HG02642 (cell line): ENCODE results near the gene APBA1.
"Not testable (repeated sequence)": the region's sequence is repeated elsewhere in the genome, so short reads cannot be mapped to it uniquely, and the experiment has no call there.

ENCODE experiments used
- ATAC-seq: cut with Tn5 transposase; IDR thresholded peaks from one replicate; pipeline ENCODE4 v1.9.1; 2021; ENCODE audit warnings: mild to moderate bottlenecking; ENCODE audit not compliant: unreplicated experiment, poor library complexity

Gene APBA1

DNA sequence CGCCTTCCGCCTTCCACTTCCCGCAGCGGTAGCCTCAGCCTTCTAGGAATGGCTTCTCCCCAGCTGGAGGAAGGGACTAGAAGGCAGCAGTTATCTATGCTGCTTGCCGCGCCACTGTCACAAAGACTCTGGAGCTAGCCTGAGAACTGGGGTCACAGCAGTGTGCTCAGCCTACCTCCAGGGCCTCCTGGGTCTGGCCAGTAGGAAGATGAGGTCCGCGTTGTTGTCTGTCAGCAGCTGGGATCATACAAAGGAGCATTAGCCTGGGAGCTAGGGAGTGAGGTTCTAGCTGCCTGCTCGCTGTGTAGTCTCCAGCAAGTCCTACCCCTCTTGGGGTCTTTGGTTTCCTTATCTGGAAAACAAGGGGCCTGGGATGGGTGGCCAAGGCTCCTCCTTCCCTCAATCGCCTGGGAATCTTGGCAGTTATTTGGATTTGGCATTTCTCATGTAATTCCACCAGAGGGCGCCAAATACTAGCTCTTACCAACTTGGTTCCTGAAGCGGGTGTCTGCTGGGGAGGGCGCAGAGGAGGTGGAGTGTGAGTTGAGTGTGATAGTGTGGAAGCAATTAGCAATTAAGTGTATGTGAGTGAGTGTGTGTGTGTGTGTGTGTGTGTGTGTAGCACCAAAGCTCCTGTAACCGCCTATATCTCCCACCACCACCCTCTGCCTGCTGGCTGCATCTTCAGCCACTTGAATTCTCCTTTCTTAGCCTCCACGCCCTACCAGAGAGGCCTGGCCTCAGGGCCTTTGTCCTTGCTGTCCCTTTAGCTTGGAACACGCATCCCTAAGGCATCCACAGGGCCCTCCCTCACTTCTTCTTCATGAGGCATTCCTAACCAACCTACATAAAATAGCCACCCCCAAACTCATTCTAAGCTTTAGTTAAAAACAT lies 250.0 kb downstream of the APBA1 start:
- ATAC-seq = no peak

DNA sequence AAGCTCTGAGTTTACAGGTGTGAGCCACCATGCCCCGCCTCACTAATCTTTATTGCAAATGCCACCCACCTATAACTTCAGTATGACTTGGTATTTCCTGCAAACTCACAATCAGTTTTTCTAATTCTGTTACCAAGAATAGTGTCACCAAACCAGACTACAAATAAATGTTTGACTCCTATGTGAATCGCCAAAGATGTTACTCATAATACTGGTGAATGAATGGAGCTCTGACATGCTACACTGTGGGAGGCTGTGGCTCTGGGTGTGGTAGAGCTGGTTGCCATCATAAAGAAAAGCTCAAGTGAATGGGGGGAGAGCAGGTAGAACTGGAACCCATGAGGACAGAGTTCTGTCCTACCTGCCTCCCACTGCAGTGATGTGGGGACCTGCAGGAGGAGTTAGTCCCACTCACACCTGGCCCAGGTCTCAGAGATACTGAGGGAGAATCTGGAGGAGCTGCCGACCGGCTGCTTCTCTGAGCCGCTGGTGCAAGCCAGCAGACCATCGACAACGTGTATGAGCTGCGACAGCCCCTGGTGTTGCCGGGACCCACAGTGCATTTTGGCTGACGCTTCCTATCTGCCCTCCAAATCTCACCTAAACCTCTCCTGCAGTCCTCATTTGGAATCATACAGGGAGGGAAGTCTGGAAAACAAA lies 251.4 kb downstream of the APBA1 start:
- no peak for ATAC-seq

DNA sequence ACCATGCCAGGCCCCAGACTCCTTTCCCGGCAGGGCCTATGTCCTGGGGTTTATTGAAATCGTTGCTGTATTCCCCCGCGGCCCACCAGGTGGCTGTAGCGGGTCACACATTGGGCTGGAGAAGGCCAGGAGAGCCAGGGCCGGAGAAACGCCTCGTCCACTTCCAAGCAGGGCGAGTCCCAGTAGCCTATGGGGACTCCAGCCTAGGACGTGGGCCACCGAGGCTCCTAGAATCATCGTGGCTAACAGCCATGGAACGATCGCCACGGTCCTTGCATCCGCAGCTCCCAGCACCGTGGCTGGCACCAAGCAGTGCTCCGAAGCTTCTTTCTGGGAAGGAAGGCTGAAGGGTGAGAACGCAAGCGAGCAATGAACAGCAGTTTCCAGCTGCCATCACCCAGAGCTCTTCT lies 259.4 kb downstream of the APBA1 start:
- no peak for ATAC-seq

DNA sequence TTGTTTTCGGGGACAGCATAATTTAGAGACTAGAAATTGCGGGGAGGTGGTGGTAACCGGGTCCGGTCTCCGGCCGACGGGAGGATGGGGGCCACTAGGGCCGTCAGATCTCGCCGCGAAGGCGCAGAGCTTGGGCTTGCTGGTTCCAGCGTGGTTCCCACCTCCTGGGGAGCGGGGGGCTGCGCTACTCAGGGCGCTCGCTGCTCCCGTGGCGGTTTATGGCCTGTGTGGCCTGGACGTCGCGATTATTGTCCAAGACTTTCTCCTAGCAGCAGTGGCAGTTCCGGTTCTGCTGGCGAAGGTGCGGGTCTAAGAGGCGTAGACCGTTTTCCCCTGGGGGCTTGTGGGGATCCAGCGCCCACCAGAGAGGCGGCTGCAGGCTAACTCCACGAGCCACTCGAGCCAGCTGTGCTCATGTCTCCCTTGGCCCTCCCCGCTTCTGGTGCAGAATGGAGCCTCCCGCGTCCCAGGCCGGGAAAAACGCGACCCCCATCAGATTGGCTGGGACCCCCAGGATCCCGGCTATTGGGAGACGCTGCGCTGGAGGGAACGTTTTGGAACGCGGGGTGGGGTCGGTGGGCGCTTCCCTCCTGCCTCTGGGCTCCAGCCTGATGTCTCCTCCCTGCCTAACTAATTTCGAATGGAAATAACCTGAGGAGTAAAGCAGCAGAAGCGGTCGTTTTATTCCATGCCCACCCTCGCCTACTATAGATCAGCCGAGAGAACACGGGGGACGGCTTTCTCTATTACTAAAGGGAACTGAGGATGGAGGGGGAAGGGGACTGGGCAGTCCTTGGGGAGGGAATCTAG lies 260.0 kb downstream of the APBA1 start:
- ATAC-seq = no peak

DNA sequence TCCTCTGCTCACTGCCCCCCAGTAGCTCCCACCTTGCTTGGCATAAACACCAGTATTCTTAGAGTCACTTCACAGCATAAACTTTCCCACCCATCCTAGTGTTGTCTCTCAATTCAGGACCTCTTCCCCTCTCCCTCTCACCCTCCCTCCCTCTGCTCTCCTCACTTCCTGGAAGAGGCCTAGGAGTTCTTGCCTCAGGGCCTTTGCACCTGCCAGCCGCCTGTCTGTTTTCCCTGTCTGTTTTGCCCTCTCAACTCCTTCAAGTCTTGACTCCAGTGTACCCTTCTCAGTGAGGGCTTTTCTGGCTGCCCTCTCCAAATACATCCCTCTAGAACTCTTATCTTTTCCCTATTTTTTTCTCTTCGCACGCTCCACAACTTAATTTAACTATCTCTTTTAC lies 260.9 kb downstream of the APBA1 start:
- no peak for ATAC-seq

DNA sequence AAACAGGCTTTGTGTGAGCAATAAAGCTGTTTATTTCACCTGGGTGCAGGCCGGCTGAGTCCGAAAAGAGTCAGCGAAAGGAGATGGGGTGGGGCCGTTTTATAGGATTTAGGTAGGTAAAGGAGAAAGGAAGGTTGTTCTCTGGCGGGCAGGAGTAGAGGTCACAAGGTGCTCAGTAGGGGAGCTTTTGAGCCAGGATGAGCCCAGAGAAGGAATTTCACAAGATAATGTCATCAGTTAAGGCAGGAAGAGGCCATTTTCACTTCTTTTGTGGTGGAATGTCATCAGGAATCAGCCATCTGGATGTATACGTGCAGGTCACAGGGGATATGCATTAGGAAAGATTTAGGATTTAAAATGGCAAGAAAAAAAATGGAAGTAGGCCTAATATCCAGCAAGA lies 262.2 kb downstream of the APBA1 start:
- ATAC-seq = not testable (repeated sequence)

DNA sequence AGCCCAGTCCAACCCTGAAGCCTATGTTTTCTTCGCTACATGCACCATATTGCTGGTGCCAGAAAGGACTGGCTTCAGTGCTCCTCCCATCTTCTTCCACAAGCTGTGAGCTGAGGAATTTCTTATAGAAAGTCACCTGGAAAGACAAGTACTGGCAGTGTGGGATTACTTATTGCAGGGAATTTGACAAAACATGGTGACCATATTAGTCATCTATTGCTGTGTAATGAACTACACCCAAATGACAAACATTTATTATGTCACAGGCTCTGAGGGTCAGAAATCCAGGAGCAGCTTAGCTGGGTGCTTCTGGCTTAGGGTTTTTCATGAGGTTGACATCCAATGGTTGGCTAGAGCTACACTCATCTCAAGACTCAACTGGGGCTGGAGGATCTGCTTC lies 271.7 kb downstream of the APBA1 start:
- ATAC-seq = no peak

DNA sequence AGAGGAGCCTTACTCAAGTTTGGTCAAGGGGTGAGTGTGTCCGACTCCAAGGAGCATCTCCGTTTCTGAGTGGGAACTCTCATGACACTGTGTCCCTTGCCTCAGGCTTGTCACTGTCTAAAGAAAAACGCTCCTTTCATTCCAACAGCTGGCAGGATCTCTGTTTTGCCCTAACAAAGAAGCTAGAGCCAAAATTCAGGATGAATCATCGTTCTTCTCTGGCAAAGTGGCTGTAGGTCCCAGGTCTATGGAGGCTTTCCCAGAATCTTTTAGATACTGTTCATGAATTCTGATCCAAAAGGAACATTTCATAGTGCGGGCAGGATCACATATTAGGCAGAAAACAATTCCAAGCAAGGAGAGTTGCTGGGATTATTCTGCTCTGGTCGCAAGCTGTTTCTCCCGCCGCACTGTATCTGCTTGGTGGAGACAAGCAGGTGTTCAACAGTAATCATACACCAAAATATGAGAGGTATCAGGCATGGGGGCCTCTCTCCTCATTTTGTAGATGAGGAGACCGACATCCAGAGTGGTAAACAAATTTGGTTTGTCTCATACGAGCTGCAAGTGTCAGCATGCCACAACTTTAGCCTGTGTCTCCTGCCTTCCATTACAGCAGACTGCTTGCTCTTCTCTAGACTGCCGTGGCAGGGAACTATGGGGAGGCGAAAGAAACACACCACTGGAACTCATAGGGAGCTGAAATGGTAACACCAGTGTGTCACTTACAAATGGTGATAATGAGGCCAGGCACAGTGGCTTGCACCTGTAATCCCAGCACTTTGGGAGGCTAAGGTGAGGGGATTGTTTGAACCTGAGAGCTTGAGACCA lies 274.6 kb downstream of the APBA1 start:
- ATAC-seq = no peak

DNA sequence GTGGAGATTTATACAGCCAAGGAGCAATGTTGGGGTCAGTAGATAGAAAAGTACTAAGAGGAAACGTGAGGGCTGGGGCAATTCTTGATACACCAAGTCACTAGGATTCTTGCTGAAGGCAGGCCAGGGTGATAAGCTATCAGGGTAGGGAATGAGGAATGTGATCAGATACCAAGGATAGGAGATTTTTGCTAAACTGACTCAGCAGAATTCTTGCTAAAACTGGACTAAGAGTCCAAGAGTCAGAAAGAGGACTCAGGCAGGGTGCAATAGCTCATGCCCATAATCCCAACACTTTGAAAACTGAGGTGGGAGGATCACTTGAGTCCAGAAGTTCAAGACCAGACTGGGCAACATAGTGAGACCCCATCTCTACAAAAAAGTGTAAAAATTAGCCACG lies 275.4 kb downstream of the APBA1 start:
- no peak for ATAC-seq

DNA sequence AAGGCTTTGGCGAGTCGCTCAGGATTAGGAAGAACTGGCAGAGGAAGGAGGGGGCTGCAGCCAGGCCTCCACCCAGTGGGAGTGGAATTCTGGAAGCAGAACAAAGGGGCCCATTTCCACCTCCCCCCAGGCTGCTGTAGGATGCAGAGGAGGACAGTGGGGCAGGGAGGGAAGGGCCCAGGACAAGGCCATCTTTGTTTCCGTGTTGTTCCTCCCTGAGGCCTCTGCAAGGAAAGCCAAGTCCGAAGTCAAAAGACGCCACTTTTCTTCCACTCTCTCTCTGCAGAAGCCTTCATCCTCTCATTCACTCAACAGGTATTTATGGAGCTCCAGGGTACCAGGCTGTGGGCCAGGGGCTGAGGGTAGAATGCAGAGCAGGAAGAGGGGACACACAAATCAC lies 276.5 kb downstream of the APBA1 start:
- no peak for ATAC-seq

DNA sequence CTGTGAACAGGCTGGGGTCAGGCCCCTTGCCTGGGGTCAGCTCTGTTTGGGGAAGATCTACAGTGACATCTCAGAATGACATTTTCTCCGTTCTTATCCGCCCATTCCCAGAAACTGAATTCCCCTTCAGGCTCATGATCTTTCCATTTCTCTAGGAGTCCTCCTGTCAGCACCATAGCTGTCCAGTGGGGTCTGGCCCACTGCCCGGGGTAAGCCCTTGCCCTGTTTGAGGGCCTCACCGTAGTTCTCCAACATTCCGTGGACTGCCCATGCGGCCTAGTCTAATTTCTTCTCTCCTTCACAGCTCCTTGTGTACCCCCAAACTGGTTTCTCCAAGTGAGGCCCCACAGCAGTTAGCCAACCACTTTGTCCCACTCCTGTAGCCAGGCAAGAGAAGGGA lies 278.7 kb downstream of the APBA1 start:
- ATAC-seq = no peak

DNA sequence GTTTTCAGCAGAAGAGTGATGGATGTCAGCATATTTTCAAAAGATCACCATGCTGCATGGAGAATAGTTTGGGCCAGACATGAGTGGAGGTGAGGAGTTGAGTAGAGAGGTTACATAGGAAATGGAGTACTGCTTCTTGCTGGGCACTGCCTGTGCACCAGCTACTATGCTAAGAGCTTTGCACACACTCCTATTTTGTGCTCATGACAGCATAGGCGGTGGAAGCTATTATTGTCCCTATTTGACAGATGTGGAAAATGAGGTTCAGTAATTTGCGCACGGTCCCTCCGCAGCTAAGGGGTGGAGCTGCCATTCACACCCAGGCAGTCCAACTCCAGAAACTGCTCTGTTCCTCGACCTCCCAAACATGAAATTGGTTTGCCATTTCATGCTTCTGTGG lies 279.3 kb downstream of the APBA1 start:
- no peak for ATAC-seq

DNA sequence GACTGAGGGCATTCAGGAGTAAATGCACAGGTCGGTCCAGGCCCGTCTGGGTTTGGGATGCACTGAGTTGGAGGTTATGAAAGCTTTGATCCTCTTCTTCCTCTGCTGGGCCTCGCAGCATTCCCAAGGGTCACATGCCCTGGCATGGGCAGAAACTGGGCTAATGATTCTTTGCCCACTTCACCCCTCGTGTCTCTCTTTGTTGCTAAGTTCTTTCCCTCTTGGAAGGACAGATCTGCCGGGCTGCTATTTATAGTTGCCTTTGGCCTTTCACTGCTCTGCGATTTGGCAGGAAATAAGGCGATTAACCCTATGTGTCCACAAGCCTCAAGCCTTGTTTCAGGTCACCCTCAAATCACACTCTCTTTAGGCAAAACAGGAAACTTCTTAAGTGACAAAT lies 280.2 kb downstream of the APBA1 start:
- ATAC-seq = no peak

DNA sequence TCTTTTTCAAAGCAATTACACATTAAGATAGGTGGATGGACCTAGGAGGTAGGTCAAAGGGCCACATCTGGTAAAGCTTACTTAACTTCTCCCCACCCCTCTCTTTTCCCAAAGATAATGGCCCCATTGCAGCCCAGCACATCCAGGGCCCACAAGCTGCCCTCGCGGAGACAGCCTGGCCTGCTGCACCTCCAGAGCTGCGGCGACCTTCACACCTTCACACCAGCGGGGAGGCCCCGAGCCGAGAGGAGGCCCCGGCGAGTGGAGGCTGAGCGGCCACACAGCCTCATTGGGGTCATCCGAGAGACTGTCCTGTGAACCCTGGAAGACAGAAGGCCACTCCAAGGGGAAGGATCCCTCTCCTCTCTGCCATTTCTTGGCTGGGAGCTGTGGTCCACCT lies 280.7 kb downstream of the APBA1 start:
- no peak for ATAC-seq

DNA sequence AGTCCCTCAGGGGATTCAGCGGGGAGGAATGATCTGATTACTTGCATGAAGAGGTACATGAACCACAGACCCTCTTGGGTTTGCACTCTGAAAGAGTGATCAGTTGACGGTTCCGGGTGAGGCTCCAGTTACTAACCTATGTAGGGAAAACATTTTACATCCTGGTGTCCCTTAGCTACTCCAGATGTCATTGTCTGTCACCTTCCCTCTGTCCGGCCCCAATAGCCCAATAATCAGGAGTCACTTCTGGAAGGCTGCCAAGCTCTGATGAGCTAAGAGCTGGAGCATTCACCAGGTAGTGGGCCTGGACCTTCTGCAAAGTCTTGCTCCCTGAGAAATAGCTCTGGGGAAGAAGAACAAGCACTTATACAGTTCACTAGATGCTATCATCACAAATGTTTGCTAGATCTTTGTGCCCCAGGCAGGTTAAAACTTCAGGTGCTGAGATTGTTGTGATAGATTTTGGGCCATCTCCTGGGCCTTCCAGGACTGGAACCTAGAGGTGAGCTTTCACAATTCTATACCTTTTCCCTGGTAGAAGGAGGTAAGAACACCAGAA lies 282.7 kb downstream of the APBA1 start:
- ATAC-seq = no peak

DNA sequence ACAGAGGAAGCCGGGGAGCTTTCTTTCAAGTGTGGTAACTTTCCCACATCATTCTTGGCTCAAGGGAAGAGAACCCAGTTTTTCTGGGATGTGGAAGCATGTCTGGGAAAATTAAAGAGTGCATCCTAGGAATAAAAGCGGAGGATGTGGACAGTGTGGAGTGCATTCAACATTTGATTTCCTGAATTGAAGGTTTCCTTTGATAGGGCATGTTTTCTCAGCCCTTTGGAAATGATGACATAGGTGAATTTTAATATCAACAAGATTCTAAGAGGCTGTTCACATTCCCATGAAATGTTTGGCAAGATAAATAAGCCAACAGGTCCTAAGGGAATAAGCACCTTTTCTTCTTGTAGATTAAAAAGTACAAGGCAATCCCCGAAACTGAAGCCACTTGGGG lies 283.6 kb downstream of the APBA1 start:
- ATAC-seq = no peak

DNA sequence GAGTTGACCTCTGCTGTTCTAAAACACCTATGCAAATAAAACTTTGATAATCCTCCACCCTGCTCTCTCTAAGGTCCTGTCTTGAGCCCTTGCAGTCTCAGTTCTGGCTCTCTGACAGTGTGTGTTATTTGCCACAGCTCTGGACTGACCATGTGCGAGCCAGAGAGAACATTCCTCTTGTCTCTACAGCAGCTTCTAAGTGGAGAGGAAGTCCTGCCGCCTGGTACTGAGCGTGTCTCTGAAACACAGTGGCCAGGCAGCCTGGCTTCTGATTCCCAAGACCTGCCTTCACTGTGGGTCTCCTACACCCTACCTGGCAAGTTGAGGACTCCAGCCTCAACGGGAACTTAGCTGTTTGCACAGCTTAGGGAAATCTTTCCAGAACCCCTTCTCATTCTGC lies 285.5 kb downstream of the APBA1 start:
- ATAC-seq = no peak

DNA sequence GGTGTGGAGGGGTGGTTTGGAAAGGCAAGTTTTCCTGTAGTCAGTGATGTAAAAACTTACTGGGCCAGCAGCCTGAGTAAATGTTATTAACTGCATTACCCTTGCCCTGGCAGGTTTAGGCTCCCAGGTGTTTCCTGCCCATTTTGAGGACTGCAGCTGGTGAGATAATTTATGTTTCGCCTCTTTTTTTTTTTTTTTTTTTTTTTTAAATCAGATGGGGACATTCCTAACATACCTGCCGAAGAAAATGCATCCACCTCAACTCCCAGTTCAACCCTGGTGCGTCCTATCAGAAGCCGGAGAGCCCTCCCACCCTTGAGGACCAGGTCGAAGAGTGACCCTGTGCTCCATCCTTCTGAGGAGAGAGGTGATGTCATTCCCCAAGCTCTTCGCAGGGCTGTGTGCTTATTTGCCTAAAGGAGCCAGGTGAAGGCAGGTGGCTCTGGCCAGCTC lies 286.6 kb downstream of the APBA1 start:
- no peak for ATAC-seq

DNA sequence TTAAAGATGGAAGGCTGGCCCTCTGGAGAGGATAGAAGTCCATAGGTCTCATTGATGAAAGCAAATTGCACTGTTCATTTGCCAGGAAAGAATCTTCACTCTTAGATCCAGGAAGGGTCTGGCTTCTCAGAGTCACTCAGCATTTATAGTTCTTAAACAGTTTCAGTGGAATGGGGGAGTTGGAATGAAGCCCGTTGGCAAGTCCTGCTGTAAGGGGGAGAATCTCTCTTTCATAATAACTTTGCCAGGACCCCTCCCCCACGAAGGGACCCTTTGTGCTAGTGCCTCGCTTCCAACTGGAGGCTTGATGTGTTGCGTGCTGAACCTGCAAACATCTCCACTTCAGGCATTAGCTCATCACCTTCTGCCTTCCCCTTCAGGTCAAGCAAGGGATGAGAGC lies 290.0 kb downstream of the APBA1 start:
- ATAC-seq = no peak

DNA sequence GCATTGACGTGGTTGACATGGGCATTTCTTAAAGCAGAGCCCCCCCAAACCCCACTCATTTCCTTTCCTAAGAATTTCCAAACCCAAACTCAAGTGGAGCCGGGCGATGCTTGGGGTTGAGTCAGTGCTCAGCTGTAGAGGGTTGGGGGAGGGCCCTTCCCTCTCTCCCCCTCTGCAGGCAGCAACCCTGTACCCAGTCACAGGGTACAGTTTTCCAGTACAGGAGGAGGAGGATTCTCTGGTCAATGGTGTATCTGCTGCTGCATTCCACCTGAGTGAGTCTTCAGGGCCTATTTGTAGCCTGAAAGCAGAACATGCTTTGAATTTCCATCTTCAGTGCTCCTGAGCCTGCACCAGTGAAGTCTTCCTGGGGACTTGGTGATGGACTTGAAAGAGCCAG lies 291.4 kb downstream of the APBA1 start:
- no peak for ATAC-seq
